Trophoblast cell (in vitro differentiated cells and primary cell): ENCODE results near the gene SAXO2.
"Not testable (repeated sequence)": the region's sequence is repeated elsewhere in the genome, so short reads cannot be mapped to it uniquely, and the experiment has no call there.

ENCODE experiments used
- DNase-seq, 2 donors: peaks; one replicate each; pipeline ENCODE4 v3.0.0-alpha.2; 2016
- H2AFZ ChIP-seq: 2 replicates; pipeline ENCODE4 v1.6.1; 2013; ENCODE audit warnings: low read length, moderate library complexity, mild to moderate bottlenecking; ENCODE audit not compliant: insufficient read depth, poor library complexity
- H2AK5ac ChIP-seq: 2 replicates; pipeline ENCODE4 v1.6.1; 2013; ENCODE audit warnings: mild to moderate bottlenecking, low read length
- H2BK120ac ChIP-seq: 2 replicates; pipeline ENCODE4 v1.6.1; 2013; ENCODE audit warnings: low read length, mild to moderate bottlenecking, moderate library complexity; ENCODE audit not compliant: insufficient read depth, poor library complexity
- H2BK12ac ChIP-seq: 2 replicates; pipeline ENCODE4 v1.6.1; 2013; ENCODE audit warnings: mild to moderate bottlenecking, low read length, moderate library complexity
- H2BK5ac ChIP-seq: 2 replicates; pipeline ENCODE4 v1.6.1; 2013; ENCODE audit warnings: low read length, low read depth, moderate library complexity, mild to moderate bottlenecking; ENCODE audit not compliant: poor library complexity
- H3K14ac ChIP-seq: 2 replicates; pipeline ENCODE4 v1.6.1; 2013; ENCODE audit warnings: mild to moderate bottlenecking, low read length
- H3K18ac ChIP-seq: 2 replicates; pipeline ENCODE4 v1.6.1; 2013; ENCODE audit warnings: mild to moderate bottlenecking, low read length
- H3K23ac ChIP-seq: 2 replicates; pipeline ENCODE4 v1.6.1; 2013; ENCODE audit warnings: low read length
- H3K27ac ChIP-seq: 2 replicates; pipeline ENCODE4 v1.5.1; 2013; ENCODE audit warnings: low read depth, mild to moderate bottlenecking, inconsistent platforms, low read length, moderate library complexity
- H3K27me3 ChIP-seq: 2 replicates; pipeline ENCODE4 v1.6.1; 2013; ENCODE audit warnings: inconsistent platforms, mild to moderate bottlenecking, low read length, moderate library complexity; ENCODE audit not compliant: insufficient read depth
- H3K36me3 ChIP-seq, 2 experiments: 1 replicate in 1 of 2; 2 replicates in 1 of 2; pipeline ENCODE4 v1.6.1; 2013; ENCODE audit warnings: low read length in 2 of 2, mild to moderate bottlenecking in 2 of 2, moderate library complexity in 1 of 2; ENCODE audit not compliant: insufficient read depth in 2 of 2, control insufficient read depth in 1 of 2
- H3K4ac ChIP-seq: 2 replicates; pipeline ENCODE4 v1.6.1; 2013; ENCODE audit warnings: low read depth, mild to moderate bottlenecking, low read length, moderate library complexity
- H3K4me1 ChIP-seq, 2 experiments: 1 replicate in 1 of 2; 2 replicates in 1 of 2; pipeline ENCODE4 v1.6.1; 2013; ENCODE audit warnings: low read length in 2 of 2, mild to moderate bottlenecking in 2 of 2, moderate library complexity in 1 of 2; ENCODE audit not compliant: insufficient read depth in 2 of 2, control insufficient read depth in 1 of 2
- H3K4me2 ChIP-seq: 2 replicates; pipeline ENCODE4 v1.6.1; 2013; ENCODE audit warnings: inconsistent platforms, mild to moderate bottlenecking, low read length, moderate library complexity
- H3K4me3 ChIP-seq: 2 replicates; pipeline ENCODE4 v1.5.1; 2013; ENCODE audit warnings: mild to moderate bottlenecking, low read depth, low read length, inconsistent platforms
- H3K79me1 ChIP-seq: one replicate; pipeline ENCODE4 v1.6.1; 2013; ENCODE audit warnings: low read length
- H3K79me2 ChIP-seq: 2 replicates; pipeline ENCODE4 v1.6.1; 2013; ENCODE audit warnings: low read length, mild to moderate bottlenecking; ENCODE audit not compliant: control insufficient read depth, insufficient read depth, poor library complexity
- H3K9ac ChIP-seq: 2 replicates; pipeline ENCODE4 v1.6.1; 2013; ENCODE audit warnings: mild to moderate bottlenecking, low read length
- H3K9me3 ChIP-seq: 2 replicates; pipeline ENCODE4 v1.6.1; 2013; ENCODE audit warnings: low read depth, mild to moderate bottlenecking, control low read depth, inconsistent platforms, low read length; ENCODE audit not compliant: insufficient read depth
- H4K12ac ChIP-seq: 2 replicates; pipeline ENCODE4 v1.6.1; 2013; ENCODE audit warnings: low read depth, mild to moderate bottlenecking, low read length, moderate library complexity
- H4K8ac ChIP-seq: 2 replicates; pipeline ENCODE4 v1.6.1; 2013; ENCODE audit warnings: low read depth, mild to moderate bottlenecking, low read length, moderate library complexity
- H4K91ac ChIP-seq: one replicate; pipeline ENCODE4 v1.6.1; 2013; ENCODE audit warnings: low read depth, mild to moderate bottlenecking, low read length, moderate library complexity
- WGBS: extraction: QIAGEN DNeasy Blood & Tissue Kit; methylation state at CpG from one replicate; pipeline ENCODE4 v1.1.7; 2013; ENCODE audit warnings: missing lambda C conversion rate; ENCODE audit not compliant: insufficient read length, insufficient coverage; ENCODE audit errors: extremely low coverage; 5-methylcytosine and 5-hydroxymethylcytosine counted together

SAXO2 gene

DNA sequence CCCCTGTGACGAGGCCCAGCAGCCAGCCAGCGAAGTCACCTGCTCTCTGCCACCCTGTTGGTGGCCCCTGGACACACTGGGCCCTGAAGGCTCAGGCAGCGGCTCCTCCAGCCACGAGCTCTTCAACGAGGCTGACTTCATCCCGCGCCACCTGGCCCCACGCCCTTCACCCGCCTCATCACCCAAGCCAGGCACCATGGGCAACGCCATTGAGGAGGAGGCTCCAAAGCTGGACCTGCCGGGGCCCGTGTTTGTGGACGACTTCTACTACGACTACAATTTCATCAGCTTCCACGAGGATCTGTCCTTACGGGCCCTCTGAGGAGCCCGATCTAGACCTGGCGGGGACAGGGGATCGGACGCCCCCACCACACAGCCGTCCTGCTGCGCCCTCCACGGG is 64.3 kb downstream of the SAXO2 start:
- not testable (repeated sequence) for H3K27me3 ChIP-seq

DNA sequence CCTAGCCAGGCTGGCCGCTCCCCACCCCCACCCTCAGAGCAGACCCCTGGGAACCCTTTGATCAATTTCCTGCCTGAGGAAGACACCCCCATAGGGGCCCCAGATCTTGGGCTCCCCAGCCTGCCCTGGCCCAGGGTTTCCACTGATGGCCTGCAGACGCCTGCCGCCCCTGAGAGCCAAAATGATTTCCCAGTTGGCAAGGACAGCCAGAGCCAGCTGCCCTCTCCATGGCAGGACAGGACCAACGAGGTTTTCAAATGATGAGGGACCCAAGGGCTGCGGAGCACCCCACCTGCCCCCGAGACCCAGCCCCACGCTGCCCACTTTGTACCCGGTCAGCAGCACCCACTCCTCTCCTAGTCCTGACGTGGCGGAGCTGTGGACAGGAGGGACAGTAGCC is 64.8 kb downstream of the SAXO2 start:
- not testable (repeated sequence) for H2BK12ac ChIP-seq, DNase-seq, H3K79me2 ChIP-seq, H4K91ac ChIP-seq, H3K4me1 ChIP-seq, H3K18ac ChIP-seq, H4K8ac ChIP-seq, H3K9ac ChIP-seq, H2AK5ac ChIP-seq, H3K36me3 ChIP-seq, H3K79me1 ChIP-seq, H3K27ac ChIP-seq, H2BK5ac ChIP-seq, H3K23ac ChIP-seq, H3K4me2 ChIP-seq, H2AFZ ChIP-seq, H3K14ac ChIP-seq, H3K4ac ChIP-seq, H3K27me3 ChIP-seq, H2BK120ac ChIP-seq, H4K12ac ChIP-seq, H3K4me3 ChIP-seq, H3K9me3 ChIP-seq
- WGBS, result no CpG with 5 or more reads among the region's 10 CpGs

More for the DNA sequence above, 64.3 kb downstream of the SAXO2 start:
- not testable (repeated sequence) for H3K79me1 ChIP-seq, H2AFZ ChIP-seq, H3K14ac ChIP-seq, H3K4me1 ChIP-seq, H4K91ac ChIP-seq, H3K9me3 ChIP-seq, H3K36me3 ChIP-seq, H2BK120ac ChIP-seq, H3K9ac ChIP-seq, H3K4me3 ChIP-seq, H4K8ac ChIP-seq, DNase-seq, H3K27ac ChIP-seq, H3K4me2 ChIP-seq, H3K23ac ChIP-seq, H2BK12ac ChIP-seq, H3K79me2 ChIP-seq, H4K12ac ChIP-seq, H3K18ac ChIP-seq, H3K4ac ChIP-seq, H2BK5ac ChIP-seq, H2AK5ac ChIP-seq
- WGBS, result no CpG with 5 or more reads among the region's 23 CpGs

- not testable (repeated sequence) for H4K8ac ChIP-seq, H3K14ac ChIP-seq, H3K4me3 ChIP-seq, H3K23ac ChIP-seq, H2BK12ac ChIP-seq, H2BK120ac ChIP-seq, H3K79me1 ChIP-seq, H3K27ac ChIP-seq, DNase-seq, H3K4me1 ChIP-seq, H3K4ac ChIP-seq, H3K4me2 ChIP-seq, H3K9me3 ChIP-seq, H2BK5ac ChIP-seq, H4K91ac ChIP-seq, H3K79me2 ChIP-seq, H3K36me3 ChIP-seq, H3K18ac ChIP-seq, H3K9ac ChIP-seq, H2AFZ ChIP-seq, H2AK5ac ChIP-seq, H3K27me3 ChIP-seq, H4K12ac ChIP-seq
- no CpG with 5 or more reads among the region's 13 CpGs for WGBS
Measured at GRCh38 chr15:82329039-82329438, 66.4 kb downstream of the SAXO2 start.

GRCh38 chr15:82330921-82331320 is 68.3 kb downstream of the SAXO2 start:
- not testable (repeated sequence) for DNase-seq, H3K4me3 ChIP-seq, H2AFZ ChIP-seq, H4K8ac ChIP-seq, H3K4me2 ChIP-seq, H2BK5ac ChIP-seq, H3K79me1 ChIP-seq, H3K27me3 ChIP-seq, H2BK120ac ChIP-seq, H2BK12ac ChIP-seq, H3K9ac ChIP-seq, H3K9me3 ChIP-seq, H3K23ac ChIP-seq, H3K27ac ChIP-seq, H3K18ac ChIP-seq, H4K12ac ChIP-seq, H3K79me2 ChIP-seq, H2AK5ac ChIP-seq, H3K36me3 ChIP-seq, H4K91ac ChIP-seq, H3K14ac ChIP-seq, H3K4ac ChIP-seq, H3K4me1 ChIP-seq
- WGBS, result no CpG with 5 or more reads among the region's 11 CpGs
